22Rv1 (cell line): ENCODE data around the gene ANXA6.

Source experiments
- CTCF ChIP-seq: fragments of 450-650 bp; IDR thresholded peaks from 2 replicates; pipeline ENCODE4 v1.5.1; 2017; ENCODE audit warnings: mild to moderate bottlenecking
- ZFX ChIP-seq: fragments of 450-650 bp; IDR thresholded peaks from 2 replicates; pipeline ENCODE4 v1.6.1; 2017; ENCODE audit warnings: antibody characterized with exemption, borderline replicate concordance

- TF ChIP-seq CTCF, result no peak
- no peak for TF ChIP-seq ZFX
Measured at GRCh38 chr5:151104795-151105194, 52.8 kb downstream of the ANXA6 start.
